ENCODE data around the gene TPCN2. TPM values are rescaled to one million over a fixed set of nuclear protein-coding genes. Genes with fewer than 3 reads are reported as not detected.

TPCN2 gene
- total and polyA plus RNA-seq, 9 of the 15 experiments (the other 6 are each of a cell fraction or from before 2014, with no cell fraction given): 0.66 to 10.2 (median 4.6) TPM

DNA sequence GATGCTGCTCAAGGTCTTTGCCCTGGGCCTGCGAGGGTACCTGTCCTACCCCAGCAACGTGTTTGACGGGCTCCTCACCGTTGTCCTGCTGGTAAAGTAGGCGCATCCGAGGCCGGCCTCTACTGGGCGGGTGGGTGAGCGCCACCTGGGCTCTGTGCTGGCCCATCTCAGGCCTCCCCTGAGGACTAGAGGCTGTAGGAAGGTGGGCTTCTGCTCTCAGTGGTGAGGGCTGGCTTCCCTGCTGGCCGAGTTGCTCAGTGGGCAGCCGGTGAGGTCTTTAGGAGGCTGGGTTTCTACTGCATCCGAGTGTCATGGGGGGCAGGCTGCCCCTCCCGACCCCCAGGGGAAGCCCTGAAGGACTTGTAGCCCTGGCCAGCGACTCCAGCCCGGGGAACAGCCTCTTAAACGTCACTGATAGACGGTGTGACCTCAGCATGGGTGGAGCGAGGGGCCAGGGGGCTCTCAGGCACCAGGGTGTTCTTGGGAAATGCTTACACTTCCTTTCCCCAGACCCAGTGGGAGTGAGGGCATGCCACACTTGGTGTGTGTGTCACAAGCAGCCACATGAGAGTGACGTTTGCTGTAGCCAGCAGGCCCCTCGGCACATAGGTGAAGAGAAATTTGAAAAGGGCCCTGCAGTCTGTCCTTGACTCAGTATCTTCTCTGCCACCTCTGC, 30.3 kb downstream of the TPCN2 start (continued):
- TF ChIP-seq, protein P1, sequence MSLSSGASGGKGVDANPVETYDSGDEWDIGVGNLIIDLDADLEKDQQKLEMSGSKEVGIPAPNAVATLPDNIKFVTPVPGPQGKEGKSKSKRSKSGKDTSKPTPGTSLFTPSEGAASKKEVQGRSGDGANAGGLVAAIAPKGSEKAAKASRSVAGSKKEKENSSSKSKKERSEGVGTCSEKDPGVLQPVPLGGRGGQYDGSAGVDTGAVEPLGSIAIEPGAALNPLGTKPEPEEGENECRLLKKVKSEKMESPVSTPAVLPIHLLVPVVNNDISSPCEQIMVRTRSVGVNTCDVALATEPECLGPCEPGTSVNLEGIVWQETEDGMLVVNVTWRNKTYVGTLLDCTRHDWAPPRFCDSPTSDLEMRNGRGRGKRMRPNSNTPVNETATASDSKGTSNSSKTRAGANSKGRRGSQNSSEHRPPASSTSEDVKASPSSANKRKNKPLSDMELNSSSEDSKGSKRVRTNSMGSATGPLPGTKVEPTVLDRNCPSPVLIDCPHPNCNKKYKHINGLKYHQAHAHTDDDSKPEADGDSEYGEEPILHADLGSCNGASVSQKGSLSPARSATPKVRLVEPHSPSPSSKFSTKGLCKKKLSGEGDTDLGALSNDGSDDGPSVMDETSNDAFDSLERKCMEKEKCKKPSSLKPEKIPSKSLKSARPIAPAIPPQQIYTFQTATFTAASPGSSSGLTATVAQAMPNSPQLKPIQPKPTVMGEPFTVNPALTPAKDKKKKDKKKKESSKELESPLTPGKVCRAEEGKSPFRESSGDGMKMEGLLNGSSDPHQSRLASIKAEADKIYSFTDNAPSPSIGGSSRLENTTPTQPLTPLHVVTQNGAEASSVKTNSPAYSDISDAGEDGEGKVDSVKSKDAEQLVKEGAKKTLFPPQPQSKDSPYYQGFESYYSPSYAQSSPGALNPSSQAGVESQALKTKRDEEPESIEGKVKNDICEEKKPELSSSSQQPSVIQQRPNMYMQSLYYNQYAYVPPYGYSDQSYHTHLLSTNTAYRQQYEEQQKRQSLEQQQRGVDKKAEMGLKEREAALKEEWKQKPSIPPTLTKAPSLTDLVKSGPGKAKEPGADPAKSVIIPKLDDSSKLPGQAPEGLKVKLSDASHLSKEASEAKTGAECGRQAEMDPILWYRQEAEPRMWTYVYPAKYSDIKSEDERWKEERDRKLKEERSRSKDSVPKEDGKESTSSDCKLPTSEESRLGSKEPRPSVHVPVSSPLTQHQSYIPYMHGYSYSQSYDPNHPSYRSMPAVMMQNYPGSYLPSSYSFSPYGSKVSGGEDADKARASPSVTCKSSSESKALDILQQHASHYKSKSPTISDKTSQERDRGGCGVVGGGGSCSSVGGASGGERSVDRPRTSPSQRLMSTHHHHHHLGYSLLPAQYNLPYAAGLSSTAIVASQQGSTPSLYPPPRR (CRISPR knock-in tag; IDR thresholded peaks at IDR 0.05; ENCODE audit: borderline replicate concordance): no peak
- TF ChIP-seq RNF2 (IDR thresholded peaks at IDR 0.05): no peak
- TF ChIP-seq CHD1 (IDR thresholded peaks at IDR 0.05; ENCODE audit: low read length): no peak
- TF ChIP-seq HES1 (IDR thresholded peaks at IDR 0.05; ENCODE audit: low read depth): no peak
- TF ChIP-seq CREM (IDR thresholded peaks at IDR 0.05; ENCODE audit: low read depth): no peak
- TF ChIP-seq, protein P2, sequence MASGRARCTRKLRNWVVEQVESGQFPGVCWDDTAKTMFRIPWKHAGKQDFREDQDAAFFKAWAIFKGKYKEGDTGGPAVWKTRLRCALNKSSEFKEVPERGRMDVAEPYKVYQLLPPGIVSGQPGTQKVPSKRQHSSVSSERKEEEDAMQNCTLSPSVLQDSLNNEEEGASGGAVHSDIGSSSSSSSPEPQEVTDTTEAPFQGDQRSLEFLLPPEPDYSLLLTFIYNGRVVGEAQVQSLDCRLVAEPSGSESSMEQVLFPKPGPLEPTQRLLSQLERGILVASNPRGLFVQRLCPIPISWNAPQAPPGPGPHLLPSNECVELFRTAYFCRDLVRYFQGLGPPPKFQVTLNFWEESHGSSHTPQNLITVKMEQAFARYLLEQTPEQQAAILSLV (tag; IDR thresholded peaks at IDR 0.05): no peak
- no peak for TF ChIP-seq SRF (CRISPR knock-in tag; IDR thresholded peaks at IDR 0.05)
- no peak for TF ChIP-seq MAFF (IDR thresholded peaks at IDR 0.05; ENCODE audit: low read length)
- TF ChIP-seq RAD21 (CRISPR knock-in tag; conservative IDR thresholded peaks at IDR 0.05 in 1 of 2, IDR thresholded peaks at IDR 0.05 in 1 of 2): no peak
- no peak for TF ChIP-seq ZNF3 (CRISPR knock-in tag; IDR thresholded peaks at IDR 0.05)
- TF ChIP-seq ZNF212 (CRISPR knock-in tag; IDR thresholded peaks at IDR 0.05): no peak
- TF ChIP-seq ATF1 (CRISPR knock-in tag; IDR thresholded peaks at IDR 0.05): no peak
- no peak for TF ChIP-seq ATF1 (tag; IDR thresholded peaks at IDR 0.05)

All from K562 (cell line).